Astrocyte (in vitro differentiated cells and primary cell): Measurements from ENCODE around the gene DNAAF5.

Experiments used
- EZH2 ChIP-seq: IDR thresholded peaks from 2 replicates; pipeline ENCODE4 v1.6.1; 2012; ENCODE audit warnings: mild to moderate bottlenecking, low read length, inconsistent platforms; ENCODE audit not compliant: insufficient read depth
- TF ChIP-seq, protein P1 (sequence below): IDR thresholded peaks from 2 replicates; pipeline ENCODE4 v1.5.1; 2011; ENCODE audit warnings: low read depth, mild to moderate bottlenecking, inconsistent platforms, low read length, moderate library complexity; ENCODE audit not compliant: insufficient read depth

- no peak for TF ChIP-seq EZH2
- TF ChIP-seq, protein P1, sequence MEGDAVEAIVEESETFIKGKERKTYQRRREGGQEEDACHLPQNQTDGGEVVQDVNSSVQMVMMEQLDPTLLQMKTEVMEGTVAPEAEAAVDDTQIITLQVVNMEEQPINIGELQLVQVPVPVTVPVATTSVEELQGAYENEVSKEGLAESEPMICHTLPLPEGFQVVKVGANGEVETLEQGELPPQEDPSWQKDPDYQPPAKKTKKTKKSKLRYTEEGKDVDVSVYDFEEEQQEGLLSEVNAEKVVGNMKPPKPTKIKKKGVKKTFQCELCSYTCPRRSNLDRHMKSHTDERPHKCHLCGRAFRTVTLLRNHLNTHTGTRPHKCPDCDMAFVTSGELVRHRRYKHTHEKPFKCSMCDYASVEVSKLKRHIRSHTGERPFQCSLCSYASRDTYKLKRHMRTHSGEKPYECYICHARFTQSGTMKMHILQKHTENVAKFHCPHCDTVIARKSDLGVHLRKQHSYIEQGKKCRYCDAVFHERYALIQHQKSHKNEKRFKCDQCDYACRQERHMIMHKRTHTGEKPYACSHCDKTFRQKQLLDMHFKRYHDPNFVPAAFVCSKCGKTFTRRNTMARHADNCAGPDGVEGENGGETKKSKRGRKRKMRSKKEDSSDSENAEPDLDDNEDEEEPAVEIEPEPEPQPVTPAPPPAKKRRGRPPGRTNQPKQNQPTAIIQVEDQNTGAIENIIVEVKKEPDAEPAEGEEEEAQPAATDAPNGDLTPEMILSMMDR, result no peak
These were observed 13.4 kb upstream of the DNAAF5 start for GRCh38 chr7:713139-713457.
